Neural progenitor cell (in vitro differentiated cells): ENCODE results near the gene KRTAP10-3. TPM values are rescaled to one million over a fixed set of nuclear protein-coding genes. Genes with fewer than 3 reads are reported as not detected.
A peak's percentile ranks its signal among the peaks of the same experiment; 100 is the strongest.
"Not testable (repeated sequence)": the region's sequence is repeated elsewhere in the genome, so short reads cannot be mapped to it uniquely, and the experiment has no call there.

Experiments
- DNase-seq: peaks from one replicate; pipeline ENCODE4 v3.0.0-alpha.2; 2016; ENCODE audit warnings: low spot score
- H2AFZ ChIP-seq: fragments of 200-600 bp; sonication (generic); replicated peaks from 2 replicates; pipeline ENCODE4 v1.6.1; 2016; ENCODE audit warnings: antibody characterized with exemption
- H3F3A ChIP-seq: fragments of 200-600 bp; sonication (generic); 2 replicates; pipeline ENCODE4 v1.6.1; 2016; ENCODE audit warnings: antibody characterized with exemption, low read depth
- H3K27ac ChIP-seq: fragments of 200-600 bp; sonication (generic); 2 replicates; pipeline ENCODE4 v1.5.1; 2016; ENCODE audit warnings: mild to moderate bottlenecking
- H3K27me3 ChIP-seq: fragments of 200-600 bp; sonication (generic); 2 replicates; pipeline ENCODE4 v1.6.1; 2016; ENCODE audit warnings: mild to moderate bottlenecking, moderate library complexity
- H3K36me3 ChIP-seq: fragments of 200-600 bp; sonication (generic); 2 replicates; pipeline ENCODE4 v1.5.1; 2016
- H3K4me1 ChIP-seq: fragments of 200-600 bp; sonication (generic); 2 replicates; pipeline ENCODE4 v1.6.1; 2016; ENCODE audit warnings: mixed run types
- H3K4me2 ChIP-seq: fragments of 200-600 bp; sonication (generic); 2 replicates; pipeline ENCODE4 v1.6.1; 2016
- H3K4me3 ChIP-seq: fragments of 200-600 bp; sonication (generic); 2 replicates; pipeline ENCODE4 v1.5.1; 2016
- H3K79me2 ChIP-seq: fragments of 200-600 bp; sonication (generic); 2 replicates; pipeline ENCODE4 v1.6.1; 2016; ENCODE audit warnings: low read depth
- H3K9ac ChIP-seq: fragments of 200-600 bp; sonication (generic); 2 replicates; pipeline ENCODE4 v1.6.1; 2016
- H3K9me3 ChIP-seq: fragments of 200-600 bp; sonication (generic); 2 replicates; pipeline ENCODE4 v1.5.1; 2016; ENCODE audit warnings: low read depth
- H4K20me1 ChIP-seq: fragments of 200-600 bp; sonication (generic); 2 replicates; pipeline ENCODE4 v1.6.1; 2016; ENCODE audit warnings: low read depth
- H3K27ac Mint-ChIP-seq: 3 replicates; pipeline ENCODE4 v1.8.0; 2021; ENCODE audit warnings: mixed read lengths
- H3K27me3 Mint-ChIP-seq: 2 replicates; pipeline ENCODE4 v1.8.0; 2022; ENCODE audit warnings: low read depth, mild to moderate bottlenecking, inconsistent platforms, moderate library complexity, mixed read lengths; ENCODE audit not compliant: insufficient read depth
- H3K36me3 Mint-ChIP-seq: 3 replicates; pipeline ENCODE4 v1.8.0; 2021; ENCODE audit warnings: mixed read lengths
- H3K4me1 Mint-ChIP-seq: 3 replicates; pipeline ENCODE4 v1.8.0; 2021; ENCODE audit warnings: mixed read lengths
- H3K4me3 Mint-ChIP-seq: 3 replicates; pipeline ENCODE4 v1.8.0; 2021; ENCODE audit warnings: mild to moderate bottlenecking, moderate library complexity, mixed read lengths
- H3K9me3 Mint-ChIP-seq: 3 replicates; pipeline ENCODE4 v1.8.0; 2020; ENCODE audit warnings: mixed read lengths
- CTCF ChIP-seq: fragments of 200-600 bp; sonication (generic); IDR thresholded peaks from 2 replicates; pipeline ENCODE4 v1.5.1; 2017; ENCODE audit warnings: antibody characterized with exemption, mild to moderate bottlenecking
- EZH2 ChIP-seq: fragments of 200-600 bp; sonication (generic); IDR thresholded peaks from 2 replicates; pipeline ENCODE4 v1.6.1; 2017; ENCODE audit warnings: antibody characterized with exemption, mild to moderate bottlenecking, moderate library complexity
- EZH2phosphoT487 ChIP-seq: fragments of 200-600 bp; sonication (generic); IDR thresholded peaks from 2 replicates; pipeline ENCODE4 v1.6.1; 2017; ENCODE audit warnings: antibody characterized with exemption
- total RNA-seq: library from RNA; depleted of rRNA; stranded (reverse); fragments of >200 nt; gene quantifications from 2 replicates; pipeline ENCODE4 v1.2.3, GENCODE V29; 2015; ENCODE audit warnings: low replicate concordance

KRTAP10-3 gene
- total RNA-seq, 1 donor from 2014 or later = not detected

- no peak overlapping the region for H3K27ac ChIP-seq
- Mint-ChIP-seq H3K27me3 (peaks cover 2% of the 10 kb centered on the region), H3K4me1 (no peaks in the 10 kb centered on the region), H3K27ac (no peak overlapping the region), H3K4me3 (no peak overlapping the region), H3K36me3 (no peaks in the 10 kb centered on the region), H3K9me3 (peaks cover 4% of the 10 kb centered on the region)
- no peaks in the 10 kb centered on the region for H3K36me3 ChIP-seq
- no peak overlapping the region for H2AFZ ChIP-seq
- no peaks in the 10 kb centered on the region for H4K20me1 ChIP-seq
- H3K4me3 ChIP-seq = no peak overlapping the region
- no peaks in the 10 kb centered on the region for H3K9me3 ChIP-seq
- no peak overlapping the region for H3K9ac ChIP-seq
- no peaks in the 10 kb centered on the region for H3F3A ChIP-seq
- TF ChIP-seq EZH2 (no peak), CTCF (no peak), EZH2phosphoT487 (no peak)
- no peak overlapping the region for H3K4me2 ChIP-seq
- H3K79me2 ChIP-seq = no peaks in the 10 kb centered on the region
- no peak for DNase-seq
- H3K4me1 ChIP-seq = no peaks in the 10 kb centered on the region
- no peaks in the 10 kb centered on the region for H3K27me3 ChIP-seq
Measured at GRCh38 chr21:44564099-44564498, 5.5 kb upstream of the KRTAP10-3 start.

GRCh38 chr21:44558329-44558675, 293 bp downstream of the KRTAP10-3 start:
- not testable (repeated sequence) for H3K27me3 ChIP-seq, H3K36me3 ChIP-seq, H3K27ac ChIP-seq, H3K36me3 Mint-ChIP-seq, H3K9ac ChIP-seq, H3K9me3 ChIP-seq, H3K79me2 ChIP-seq, H3K4me1 ChIP-seq, H3F3A ChIP-seq, H3K4me3 Mint-ChIP-seq, H3K9me3 Mint-ChIP-seq, DNase-seq, H3K27ac Mint-ChIP-seq, H4K20me1 ChIP-seq, H2AFZ ChIP-seq, H3K4me2 ChIP-seq, H3K4me3 ChIP-seq, H3K27me3 Mint-ChIP-seq
- peaks cover 11% of the 10 kb centered on the region for H3K4me1 Mint-ChIP-seq

GRCh38 chr21:44557491-44558328, 885 bp downstream of the KRTAP10-3 start:
- peaks cover 4% of the 10 kb centered on the region for H3K9me3 Mint-ChIP-seq
- Histone ChIP-seq H3K79me2 (no peaks in the 10 kb centered on the region), H3K27me3 (no peaks in the 10 kb centered on the region), H2AFZ (no peak overlapping the region), H3K27ac (no peak overlapping the region), H3K4me1 (no peaks in the 10 kb centered on the region), H3K4me3 (no peak overlapping the region), H4K20me1 (no peaks in the 10 kb centered on the region), H3F3A (no peaks in the 10 kb centered on the region), H3K9me3 (no peaks in the 10 kb centered on the region), H3K36me3 (no peaks in the 10 kb centered on the region), H3K4me2 (no peak overlapping the region), H3K9ac (no peak overlapping the region)
- peaks cover 13% of the 10 kb centered on the region for H3K4me1 Mint-ChIP-seq
- no peak overlapping the region for H3K4me3 Mint-ChIP-seq
- H3K27me3 Mint-ChIP-seq = peaks cover 7% of the 10 kb centered on the region
- DNase-seq = no peak
- TF ChIP-seq EZH2phosphoT487 (no peak), CTCF (no peak)
- no peak overlapping the region for H3K27ac Mint-ChIP-seq
- H3K36me3 Mint-ChIP-seq = no peaks in the 10 kb centered on the region

GRCh38 chr21:44556879-44557278, 1.7 kb downstream of the KRTAP10-3 start:
- TF ChIP-seq CTCF (no peak), EZH2phosphoT487 (no peak), EZH2 (no peak)
- Histone ChIP-seq H3K27ac (no peak overlapping the region), H3K4me2 (no peak overlapping the region), H4K20me1 (no peaks in the 10 kb centered on the region), H3K27me3 (no peaks in the 10 kb centered on the region), H3K4me1 (no peaks in the 10 kb centered on the region), H2AFZ (no peak overlapping the region), H3K9ac (no peak overlapping the region), H3K36me3 (no peaks in the 10 kb centered on the region), H3F3A (no peaks in the 10 kb centered on the region), H3K4me3 (no peak overlapping the region), H3K9me3 (no peaks in the 10 kb centered on the region), H3K79me2 (no peaks in the 10 kb centered on the region)
- Mint-ChIP-seq H3K4me1 (peaks cover 17% of the 10 kb centered on the region), H3K4me3 (no peak overlapping the region), H3K27ac (peak overlapping the region; percentile 21), H3K36me3 (no peaks in the 10 kb centered on the region), H3K27me3 (peaks cover 7% of the 10 kb centered on the region), H3K9me3 (peaks cover 3% of the 10 kb centered on the region)
- no peak for DNase-seq
